ENCODE measurements around the gene RICTOR. TPM values are rescaled to one million over a fixed set of nuclear protein-coding genes. Genes with fewer than 3 reads are reported as not detected.

RICTOR gene
- total and polyA plus RNA-seq, 9 of the 15 experiments (the other 6 are each of a cell fraction or from before 2014, with no cell fraction given), result 13.9 to 46.6 (median 22.6) TPM

DNA sequence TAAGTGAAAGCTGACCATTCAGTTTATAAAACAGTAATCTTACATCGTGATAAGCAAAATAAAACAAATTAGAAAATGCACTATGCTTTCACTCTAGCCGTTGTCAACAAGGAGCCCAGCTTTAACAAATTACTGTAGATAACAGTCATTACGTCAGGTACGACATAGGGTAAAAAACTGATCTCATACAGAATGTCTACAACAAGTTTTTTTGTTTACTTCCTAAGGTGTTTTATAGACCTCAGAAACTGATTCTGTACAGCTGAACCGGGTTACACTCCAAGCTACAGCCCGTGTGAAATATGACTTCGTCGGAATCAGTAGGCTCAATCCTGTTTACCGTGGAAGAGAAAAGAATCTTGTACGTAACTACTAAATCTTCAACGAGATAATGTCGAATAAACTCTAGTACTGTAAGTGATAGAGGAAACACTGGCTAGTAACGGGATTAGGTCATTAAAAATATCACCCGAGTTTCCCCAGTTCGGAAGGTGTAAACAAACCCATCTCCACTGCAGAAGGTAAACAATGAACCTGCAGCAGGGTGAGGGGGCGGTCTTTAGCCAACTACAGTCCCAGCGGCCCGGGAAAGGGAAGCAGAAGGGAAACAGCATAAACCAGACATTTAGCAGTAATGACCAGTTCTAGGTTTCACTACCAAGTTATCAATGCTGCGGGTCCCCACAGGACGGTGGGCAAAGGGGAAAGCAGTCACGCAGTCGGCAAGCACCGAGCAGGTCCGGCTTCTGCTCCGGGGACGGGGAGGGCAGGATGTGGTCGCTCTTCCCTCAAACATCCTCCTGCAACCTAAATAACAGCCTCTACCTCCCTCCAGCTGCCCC lies 1.1 kb downstream of the RICTOR start (continued):
- TF ChIP-seq, protein P1, sequence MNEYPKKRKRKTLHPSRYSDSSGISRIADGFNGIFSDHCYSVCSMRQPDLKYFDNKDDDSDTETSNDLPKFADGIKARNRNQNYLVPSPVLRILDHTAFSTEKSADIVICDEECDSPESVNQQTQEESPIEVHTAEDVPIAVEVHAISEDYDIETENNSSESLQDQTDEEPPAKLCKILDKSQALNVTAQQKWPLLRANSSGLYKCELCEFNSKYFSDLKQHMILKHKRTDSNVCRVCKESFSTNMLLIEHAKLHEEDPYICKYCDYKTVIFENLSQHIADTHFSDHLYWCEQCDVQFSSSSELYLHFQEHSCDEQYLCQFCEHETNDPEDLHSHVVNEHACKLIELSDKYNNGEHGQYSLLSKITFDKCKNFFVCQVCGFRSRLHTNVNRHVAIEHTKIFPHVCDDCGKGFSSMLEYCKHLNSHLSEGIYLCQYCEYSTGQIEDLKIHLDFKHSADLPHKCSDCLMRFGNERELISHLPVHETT (CRISPR knock-in tag; conservative IDR thresholded peaks at IDR 0.05 in 1 of 2, IDR thresholded peaks at IDR 0.05 in 1 of 2), result no peak
- TF ChIP-seq ZFP30 (CRISPR knock-in tag; IDR thresholded peaks at IDR 0.05; ENCODE audit: borderline replicate concordance) (no peak), MBD2 (IDR thresholded peaks at IDR 0.05; ENCODE audit: borderline replicate concordance, low read depth) (no peak), SREBF2 (CRISPR knock-in tag; IDR thresholded peaks at IDR 0.05) (no peak), DPF2 (IDR thresholded peaks at IDR 0.05) (peak; percentile 71; the same call in 1 of the 2 replicates), ARID1B (IDR thresholded peaks at IDR 0.05) (peak; percentile 27), PRMT5 (CRISPR knock-in tag; IDR thresholded peaks at IDR 0.05) (no peak), DMBX1 (CRISPR knock-in tag; IDR thresholded peaks at IDR 0.05; ENCODE audit: borderline replicate concordance) (no peak), POLR3G (IDR thresholded peaks at IDR 0.05; ENCODE audit: extremely low read depth, insufficient read length, insufficient replicate concordance) (no peak), BCL6 (CRISPR knock-in tag; IDR thresholded peaks at IDR 0.05) (no peak), CSDE1 (IDR thresholded peaks at IDR 0.05) (no peak), ZMIZ1 (IDR thresholded peaks at IDR 0.05; ENCODE audit: low read depth in 2 of 2, low read length in 2 of 2) (no peak), CREB3L1 (IDR thresholded peaks at IDR 0.05; ENCODE audit: borderline replicate concordance, low read depth) (no peak), ZNF695 (CRISPR knock-in tag; IDR thresholded peaks at IDR 0.05) (no peak), ZNF398 (CRISPR knock-in tag; IDR thresholded peaks at IDR 0.05) (no peak)
- TF ChIP-seq, protein P2, sequence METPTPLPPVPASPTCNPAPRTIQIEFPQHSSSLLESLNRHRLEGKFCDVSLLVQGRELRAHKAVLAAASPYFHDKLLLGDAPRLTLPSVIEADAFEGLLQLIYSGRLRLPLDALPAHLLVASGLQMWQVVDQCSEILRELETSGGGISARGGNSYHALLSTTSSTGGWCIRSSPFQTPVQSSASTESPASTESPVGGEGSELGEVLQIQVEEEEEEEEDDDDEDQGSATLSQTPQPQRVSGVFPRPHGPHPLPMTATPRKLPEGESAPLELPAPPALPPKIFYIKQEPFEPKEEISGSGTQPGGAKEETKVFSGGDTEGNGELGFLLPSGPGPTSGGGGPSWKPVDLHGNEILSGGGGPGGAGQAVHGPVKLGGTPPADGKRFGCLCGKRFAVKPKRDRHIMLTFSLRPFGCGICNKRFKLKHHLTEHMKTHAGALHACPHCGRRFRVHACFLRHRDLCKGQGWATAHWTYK (CRISPR knock-in tag; IDR thresholded peaks at IDR 0.05), result no peak
